HG03066 (cell line): ENCODE results near the gene FBXO30.

Source experiments
- ATAC-seq: cut with Tn5 transposase; IDR thresholded peaks from one replicate; pipeline ENCODE4 v1.9.1; 2021; ENCODE audit warnings: low read depth; ENCODE audit not compliant: unreplicated experiment

Gene FBXO30

DNA sequence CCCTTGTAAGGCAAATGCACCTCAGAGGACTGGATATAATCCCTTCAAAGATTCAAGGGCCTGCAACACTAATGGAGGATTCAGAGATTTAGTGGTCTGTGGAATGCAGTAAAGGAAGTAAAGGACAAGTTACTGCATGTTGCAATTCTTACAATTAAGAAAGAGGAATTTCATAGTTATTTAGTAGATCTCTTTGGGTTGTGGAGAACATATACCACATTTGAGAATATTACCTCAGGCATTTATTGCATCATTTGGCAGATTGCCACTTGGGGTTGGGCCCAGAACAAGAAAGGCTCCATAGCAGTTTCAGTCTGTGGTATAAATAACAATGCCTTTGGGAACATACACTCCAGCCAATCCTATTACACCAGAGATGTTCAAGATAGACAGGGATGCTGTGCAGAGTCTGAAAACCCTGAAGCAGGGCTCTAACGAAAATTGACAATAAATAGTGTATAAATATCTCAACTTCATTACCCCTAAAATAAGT is 58.4 kb downstream of the FBXO30 start:
- no peak for ATAC-seq

DNA sequence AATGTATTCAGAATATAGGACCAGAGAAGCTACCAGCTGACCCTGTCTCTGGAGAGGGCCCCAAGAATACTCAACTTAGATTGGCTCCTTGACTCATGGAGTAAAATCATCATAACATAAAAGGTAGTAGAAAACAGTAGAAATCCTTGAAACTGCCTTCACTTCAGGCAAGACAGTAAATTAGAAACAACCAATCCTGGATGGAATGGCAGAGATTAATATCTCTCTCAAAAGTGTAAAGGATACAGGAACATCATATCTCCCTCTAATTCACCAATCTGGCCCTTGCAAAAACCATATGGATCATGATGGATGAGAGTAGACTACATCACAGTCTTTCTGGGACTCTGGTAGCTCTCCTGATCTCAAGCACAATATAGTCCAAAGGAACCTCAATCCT is 58.9 kb downstream of the FBXO30 start:
- no peak for ATAC-seq

DNA sequence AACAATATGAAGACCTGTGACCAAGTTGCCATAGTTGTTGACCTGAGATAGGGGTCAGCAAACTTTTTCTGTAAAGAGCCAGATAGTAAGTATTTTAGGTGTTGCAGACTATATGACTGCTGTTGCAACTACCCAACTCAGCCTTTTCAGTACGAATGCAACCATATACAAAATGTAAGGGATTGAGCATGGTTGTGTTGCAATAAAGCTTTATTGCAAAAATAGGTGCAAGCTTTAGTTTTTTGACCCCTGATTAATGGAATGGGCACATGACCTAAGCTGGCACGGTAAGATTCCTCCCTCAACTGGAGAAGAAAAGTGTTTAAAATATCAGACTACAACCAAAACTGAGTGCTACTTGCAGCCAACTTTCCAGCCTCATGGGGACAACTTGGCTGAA is 62.0 kb downstream of the FBXO30 start:
- ATAC-seq: no peak

DNA sequence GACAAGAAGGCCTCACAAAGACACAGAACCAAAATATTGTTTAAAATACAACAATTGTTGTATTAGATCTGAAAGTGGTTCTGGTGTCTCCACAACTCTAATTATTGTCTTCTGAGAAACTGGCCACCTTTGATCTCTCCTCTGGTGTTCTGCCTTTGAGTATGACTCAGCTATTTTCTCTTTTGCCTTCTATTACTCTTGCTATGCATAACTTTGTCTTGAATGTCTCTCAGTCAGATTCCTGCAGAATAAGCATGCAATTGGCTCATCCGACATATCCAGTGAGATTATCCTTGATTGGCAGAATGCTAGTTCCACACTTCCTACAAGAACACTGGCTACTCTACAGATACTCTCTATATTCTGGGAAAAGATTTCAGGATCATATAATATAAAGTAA is 65.0 kb downstream of the FBXO30 start:
- ATAC-seq: peak; percentile 77

DNA sequence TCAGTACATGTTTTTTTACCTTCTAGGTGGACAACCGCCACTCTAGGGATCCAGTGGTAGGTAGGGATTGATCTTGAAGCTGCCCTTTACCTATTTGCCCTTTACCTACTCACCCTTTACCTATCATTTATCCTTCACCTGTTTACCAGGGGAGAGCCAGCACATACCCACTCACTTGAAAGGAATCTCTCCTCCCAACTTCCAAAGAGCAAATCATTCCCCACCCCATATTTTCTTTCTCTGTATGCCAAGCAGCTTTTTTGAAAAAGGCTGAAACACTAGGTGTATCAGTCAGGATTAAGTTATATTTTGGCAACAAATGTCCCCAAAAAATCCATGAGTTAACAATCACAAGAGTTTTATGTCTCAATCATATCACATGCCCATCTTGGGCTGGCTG is 68.7 kb downstream of the FBXO30 start:
- no peak for ATAC-seq

DNA sequence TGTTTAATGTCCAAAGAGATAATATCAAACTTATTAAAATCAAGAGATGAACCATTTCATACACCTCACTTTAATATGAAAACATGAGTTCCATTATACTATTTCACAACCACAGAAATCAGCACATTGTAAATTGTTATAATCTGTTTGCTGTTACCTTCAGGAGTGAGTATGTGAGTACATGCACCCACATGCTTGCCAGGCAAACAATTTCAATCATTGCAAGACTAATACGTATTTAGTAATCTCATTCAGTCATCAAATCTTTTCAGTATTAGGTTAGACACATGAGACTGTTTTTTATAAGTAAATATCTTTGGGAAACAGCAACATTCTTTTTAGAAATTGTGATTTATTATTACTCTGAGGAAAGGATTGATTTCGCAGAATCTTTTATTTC is 70.0 kb downstream of the FBXO30 start:
- no peak for ATAC-seq
